SK-N-SH (cell line): ENCODE measurements around the gene TRPV3. TPM values are rescaled to one million over a fixed set of nuclear protein-coding genes. Genes with fewer than 3 reads are reported as not detected.

Experiments used
- CTCF ChIA-PET: fragments of 300-600, 350-600 bp; formaldehyde crosslinking; extraction: SDS; loops from one replicate; lab custom pipeline; 2021; lab: Yijun Ruan, JAX
- POLR2A ChIA-PET: fragments of 350-600 bp; sonication (Branson Sonifier 250); formaldehyde crosslinking; extraction: SDS; loops from one replicate; lab custom pipeline; 2020; ENCODE audit warnings: antibody characterized with exemption, inconsistent platforms; lab: Yijun Ruan, JAX
- DNase-seq: peaks from one replicate; pipeline ENCODE4 v3.0.0; 2012
- H2AFZ ChIP-seq: fragments of 200-600 bp; sonication (generic); 2 replicates; pipeline ENCODE4 v1.8.1; 2016; ENCODE audit warnings: antibody characterized with exemption, mild to moderate bottlenecking, low read depth
- H3F3A ChIP-seq: fragments of 200-600 bp; sonication (generic); replicated peaks from 2 replicates; pipeline ENCODE3; 2016; ENCODE audit warnings: antibody characterized with exemption, mild to moderate bottlenecking; ENCODE audit not compliant: insufficient read depth
- H3K27ac ChIP-seq, 2 experiments: fragments of 200-500 bp in 1 of 2; fragments of 200-600 bp in 1 of 2; sonication (Bioruptor generic) in 1 of 2; sonication (generic), shearing (Covaris generic) in 1 of 2; 2 replicates each; pipeline versions ENCODE4 v1.5.1 to v1.6.1; 2014 to 2016; ENCODE audit warnings: low read depth in 2 of 2, inconsistent platforms in 1 of 2, low read length in 1 of 2, mild to moderate bottlenecking in 1 of 2, mixed read lengths in 1 of 2
- H3K27me3 ChIP-seq: fragments of 200-600 bp; sonication (generic), shearing (Covaris generic); 2 replicates; pipeline ENCODE4 v1.6.1; 2016; ENCODE audit warnings: mixed run types; ENCODE audit not compliant: insufficient read depth
- H3K36me3 ChIP-seq, 2 experiments: fragments of 200-500 bp in 1 of 2; fragments of 200-600 bp in 1 of 2; sonication (Bioruptor generic) in 1 of 2; sonication (generic) in 1 of 2; replicated peaks in 1 of 2; 2 replicates each; pipeline versions ENCODE3 to v1.5.1; 2014 to 2016; ENCODE audit warnings: low read length in 1 of 2, mild to moderate bottlenecking in 1 of 2; ENCODE audit not compliant: insufficient read depth in 2 of 2, control insufficient read depth in 1 of 2
- H3K4me1 ChIP-seq, 2 experiments: fragments of 200-500 bp in 1 of 2; fragments of 200-600 bp in 1 of 2; sonication (Bioruptor generic) in 1 of 2; sonication (generic), shearing (Covaris generic) in 1 of 2; 2 replicates each; pipeline versions ENCODE4 v1.5.1 to v1.6.1; 2014 to 2016; ENCODE audit warnings: low read depth in 1 of 2, low read length in 1 of 2, mixed run types in 1 of 2; ENCODE audit not compliant: insufficient read depth in 2 of 2, control insufficient read depth in 1 of 2
- H3K4me2 ChIP-seq: fragments of 200-600 bp; sonication (generic), shearing (Covaris generic); 2 replicates; pipeline ENCODE4 v1.6.1; 2017; ENCODE audit warnings: mixed run types
- H3K4me3 ChIP-seq, 2 experiments: fragments of 200-500 bp in 1 of 2; fragments of 200-600 bp in 1 of 2; sonication (Bioruptor generic) in 1 of 2; sonication (generic), shearing (Covaris generic) in 1 of 2; 2 replicates each; pipeline versions ENCODE4 v1.5.1 to v1.8.1; 2014 to 2016; ENCODE audit warnings: low read depth in 2 of 2, inconsistent platforms in 1 of 2, low read length in 1 of 2, mild to moderate bottlenecking in 1 of 2, mixed read lengths in 1 of 2, moderate library complexity in 1 of 2
- H3K79me2 ChIP-seq: fragments of 200-600 bp; sonication (generic); 2 replicates; pipeline ENCODE4 v1.8.1; 2017; ENCODE audit warnings: mild to moderate bottlenecking; ENCODE audit not compliant: insufficient read depth
- H3K9ac ChIP-seq: fragments of 200-600 bp; sonication (generic); 2 replicates; pipeline ENCODE4 v1.6.1; 2017; ENCODE audit warnings: mixed run types
- H3K9me2 ChIP-seq: fragments of 200-600 bp; sonication (generic); 2 replicates; pipeline ENCODE4 v1.6.1; 2017; ENCODE audit warnings: mixed run types
- H3K9me3 ChIP-seq: fragments of 200-600 bp; sonication (generic); 2 replicates; pipeline ENCODE4 v1.6.1; 2017; ENCODE audit warnings: mixed run types, mild to moderate bottlenecking, moderate library complexity
- H4K20me1 ChIP-seq: fragments of 200-600 bp; sonication (generic); 2 replicates; pipeline ENCODE4 v1.6.1; 2017; ENCODE audit warnings: mild to moderate bottlenecking, mixed run types; ENCODE audit not compliant: insufficient read depth
- CHD2 ChIP-seq: fragments of 150-350 bp; IDR thresholded peaks from 2 replicates; pipeline ENCODE4 v1.6.1; 2018; ENCODE audit warnings: low read length; ENCODE audit not compliant: partially characterized antibody
- ELF1 ChIP-seq: IDR thresholded peaks from 2 replicates; pipeline ENCODE4 v1.4.0; 2012
- EP300 ChIP-seq, 2 experiments: IDR thresholded peaks; 2 replicates each; pipeline versions ENCODE4 v1.4.0 to v1.6.1; 2012; ENCODE audit warnings: borderline replicate concordance in 1 of 2, low read depth in 1 of 2, low read length in 1 of 2
- FOXJ3 ChIP-seq: sonication (generic); formaldehyde crosslinking; IDR thresholded peaks from 2 replicates; pipeline ENCODE4 v1.5.1; 2020; ENCODE audit warnings: mild to moderate bottlenecking, missing genetic modification reagents
- FOXM1 ChIP-seq: IDR thresholded peaks from 2 replicates; pipeline ENCODE4 v1.4.0; 2012; ENCODE audit warnings: low read depth, mild to moderate bottlenecking
- GABPA ChIP-seq: IDR thresholded peaks from 2 replicates; pipeline ENCODE4 v1.4.0; 2012; ENCODE audit warnings: low read depth, mild to moderate bottlenecking
- MAX ChIP-seq: IDR thresholded peaks from 2 replicates; pipeline ENCODE4 v1.4.0; 2012; ENCODE audit warnings: low read depth
- MXI1 ChIP-seq: IDR thresholded peaks from 2 replicates; pipeline ENCODE4 v1.6.1; 2012; ENCODE audit warnings: mild to moderate bottlenecking, low read depth, low read length, improper control_type of control experiment
- NFIC ChIP-seq: IDR thresholded peaks from 2 replicates; pipeline ENCODE4 v1.4.0; 2012; ENCODE audit warnings: borderline replicate concordance
- RAD21 ChIP-seq: IDR thresholded peaks from 2 replicates; pipeline ENCODE4 v1.6.1; 2012; ENCODE audit warnings: mild to moderate bottlenecking, low read length
- RCOR1 ChIP-seq: fragments of 150-350 bp; IDR thresholded peaks from 2 replicates; pipeline ENCODE4 v1.6.1; 2017; ENCODE audit warnings: antibody characterized with exemption, low read length
- RXRA ChIP-seq: IDR thresholded peaks from 2 replicates; pipeline ENCODE4 v1.4.0; 2012; ENCODE audit warnings: low read depth, mild to moderate bottlenecking, borderline replicate concordance
- SMC3 ChIP-seq: IDR thresholded peaks from 2 replicates; pipeline ENCODE4 v1.6.1; 2012; ENCODE audit warnings: low read depth, low read length, improper control_type of control experiment
- USF1 ChIP-seq: IDR thresholded peaks from 2 replicates; pipeline ENCODE4 v1.4.0; 2012; ENCODE audit warnings: low read depth, borderline replicate concordance
- ZBTB33 ChIP-seq: IDR thresholded peaks from 2 replicates; pipeline ENCODE4 v1.4.0; 2012; ENCODE audit warnings: low read depth, borderline replicate concordance
- WGBS: methylation state at CpG from one replicate; pipeline ENCODE4 v1.1.6; 2017; ENCODE audit warnings: low lambda C conversion rate; 5-methylcytosine and 5-hydroxymethylcytosine counted together
- polyA plus RNA-seq, 3 experiments: library from polyadenylated mRNA; depleted of rRNA; stranded (reverse); fragments of >200 nt; gene quantifications; 2 replicates each; pipeline ENCODE4 v1.2.3, GENCODE V29; 2012
- TF ChIP-seq, protein P1 (sequence below): IDR thresholded peaks from 2 replicates; pipeline ENCODE4 v1.6.1; 2012; ENCODE audit warnings: mild to moderate bottlenecking, low read depth, low read length, moderate library complexity

The TRPV3 gene
- polyA plus RNA-seq, 1 of the 3 experiments (the other 2 are of a cell fraction) = 0.28 TPM

GRCh38 chr17:3534881-3535252 is 22.7 kb downstream of the TRPV3 start:
- Histone ChIP-seq H3K27me3 (no peaks in the 10 kb centered on the region), H3K9ac (no peak overlapping the region), H3K27ac (no peak overlapping the region), H3K9me3 (no peaks in the 10 kb centered on the region), H3F3A (no peaks in the 10 kb centered on the region), H3K4me1 (no peaks in the 10 kb centered on the region; a peak in 1 of 4 replicates), H3K4me3 (no peak overlapping the region), H2AFZ (no peak overlapping the region), H3K36me3 (no peaks in the 10 kb centered on the region), H3K4me2 (no peak overlapping the region), H4K20me1 (no peaks in the 10 kb centered on the region), H3K79me2 (no peaks in the 10 kb centered on the region)
- no peak for DNase-seq
- 45% methylated on average over 3 of the region's 3 CpGs for WGBS
- CTCF ChIA-PET = interaction anchor here (0.5 to 1.3 kb wide), 3 partner anchors 169 to 1502 kb away, joined by 3 to 4 read pairs (median 3); no protein-coding TSS in a partner anchor
- POLR2A ChIA-PET = no interaction called here
- TF ChIP-seq MXI1 (no peak), RXRA (no peak)
- TF ChIP-seq, all 33 proteins: peak for 0
- H3K9me2 ChIP-seq = no peaks in the 10 kb centered on the region

DNA sequence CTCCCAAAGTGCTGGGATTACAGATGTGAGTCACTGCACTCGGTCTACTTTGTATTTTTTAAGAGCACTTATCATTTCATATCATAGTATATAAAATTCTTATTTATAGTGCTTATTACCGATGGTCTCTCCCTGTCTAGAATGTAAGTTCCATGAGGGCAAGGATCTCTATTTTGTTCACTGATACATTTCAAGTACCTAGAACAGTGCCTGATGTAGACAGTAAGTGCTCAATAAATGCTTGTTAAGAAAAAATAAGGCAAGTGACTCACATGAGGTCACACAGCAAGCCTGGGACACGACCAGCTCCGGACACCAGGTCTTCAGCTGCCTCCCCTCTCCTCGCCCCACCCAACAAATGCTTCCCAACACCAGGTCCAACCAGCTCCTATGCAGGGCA is 23.9 kb downstream of the TRPV3 start:
- no peak for DNase-seq
- WGBS = 52% methylated on average over 5 of the region's 5 CpGs
- ChIA-PET CTCF (no interaction called here), POLR2A (no interaction called here)
- Histone ChIP-seq H3K4me2 (no peak overlapping the region), H3K27me3 (no peaks in the 10 kb centered on the region), H3F3A (no peaks in the 10 kb centered on the region), H3K9me3 (no peaks in the 10 kb centered on the region), H3K9me2 (no peaks in the 10 kb centered on the region), H4K20me1 (no peaks in the 10 kb centered on the region), H3K36me3 (no peaks in the 10 kb centered on the region), H3K4me3 (no peak overlapping the region), H3K9ac (no peak overlapping the region), H2AFZ (no peak overlapping the region), H3K79me2 (no peaks in the 10 kb centered on the region), H3K4me1 (no peaks in the 10 kb centered on the region; a peak in 1 of 4 replicates), H3K27ac (no peak overlapping the region)
- no peak for TF ChIP-seq NFIC
- TF ChIP-seq RXRA = no peak
- TF ChIP-seq FOXM1 = no peak
- TF ChIP-seq MXI1 = no peak
- no peak for TF ChIP-seq RAD21

- ChIA-PET CTCF (no interaction called here), POLR2A (no interaction called here)
- Histone ChIP-seq H2AFZ (no peak overlapping the region), H3K9me3 (no peaks in the 10 kb centered on the region), H4K20me1 (no peaks in the 10 kb centered on the region), H3K27ac (no peak overlapping the region), H3K27me3 (no peaks in the 10 kb centered on the region), H3K4me3 (no peak overlapping the region), H3K9ac (no peak overlapping the region), H3K9me2 (no peaks in the 10 kb centered on the region), H3K4me1 (no peaks in the 10 kb centered on the region; a peak in 1 of 4 replicates), H3F3A (no peaks in the 10 kb centered on the region), H3K79me2 (no peaks in the 10 kb centered on the region), H3K36me3 (no peaks in the 10 kb centered on the region), H3K4me2 (no peak overlapping the region)
- WGBS = 70% methylated on average over 3 of the region's 10 CpGs
- DNase-seq = no peak
- TF ChIP-seq NFIC (no peak), SMC3 (no peak), ZBTB33 (no peak), EP300 (IDR thresholded peaks at IDR 0.05; ENCODE audit: borderline replicate concordance in 1 of 2, low read depth in 1 of 2, low read length in 1 of 2) (no peak), RCOR1 (no peak), ELF1 (no peak), CHD2 (no peak), FOXJ3 (CRISPR knock-in tag) (no peak), MAX (no peak), RXRA (no peak), USF1 (no peak), MXI1 (no peak), GABPA (no peak)
- TF ChIP-seq, protein P1, sequence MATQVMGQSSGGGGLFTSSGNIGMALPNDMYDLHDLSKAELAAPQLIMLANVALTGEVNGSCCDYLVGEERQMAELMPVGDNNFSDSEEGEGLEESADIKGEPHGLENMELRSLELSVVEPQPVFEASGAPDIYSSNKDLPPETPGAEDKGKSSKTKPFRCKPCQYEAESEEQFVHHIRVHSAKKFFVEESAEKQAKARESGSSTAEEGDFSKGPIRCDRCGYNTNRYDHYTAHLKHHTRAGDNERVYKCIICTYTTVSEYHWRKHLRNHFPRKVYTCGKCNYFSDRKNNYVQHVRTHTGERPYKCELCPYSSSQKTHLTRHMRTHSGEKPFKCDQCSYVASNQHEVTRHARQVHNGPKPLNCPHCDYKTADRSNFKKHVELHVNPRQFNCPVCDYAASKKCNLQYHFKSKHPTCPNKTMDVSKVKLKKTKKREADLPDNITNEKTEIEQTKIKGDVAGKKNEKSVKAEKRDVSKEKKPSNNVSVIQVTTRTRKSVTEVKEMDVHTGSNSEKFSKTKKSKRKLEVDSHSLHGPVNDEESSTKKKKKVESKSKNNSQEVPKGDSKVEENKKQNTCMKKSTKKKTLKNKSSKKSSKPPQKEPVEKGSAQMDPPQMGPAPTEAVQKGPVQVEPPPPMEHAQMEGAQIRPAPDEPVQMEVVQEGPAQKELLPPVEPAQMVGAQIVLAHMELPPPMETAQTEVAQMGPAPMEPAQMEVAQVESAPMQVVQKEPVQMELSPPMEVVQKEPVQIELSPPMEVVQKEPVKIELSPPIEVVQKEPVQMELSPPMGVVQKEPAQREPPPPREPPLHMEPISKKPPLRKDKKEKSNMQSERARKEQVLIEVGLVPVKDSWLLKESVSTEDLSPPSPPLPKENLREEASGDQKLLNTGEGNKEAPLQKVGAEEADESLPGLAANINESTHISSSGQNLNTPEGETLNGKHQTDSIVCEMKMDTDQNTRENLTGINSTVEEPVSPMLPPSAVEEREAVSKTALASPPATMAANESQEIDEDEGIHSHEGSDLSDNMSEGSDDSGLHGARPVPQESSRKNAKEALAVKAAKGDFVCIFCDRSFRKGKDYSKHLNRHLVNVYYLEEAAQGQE = no peak
These were observed 24.8 kb downstream of the TRPV3 start for GRCh38 chr17:3532859-3533142.
